Neural cell (in vitro differentiated cells): ENCODE results near the gene DAW1.

Source experiments
- MXI1 ChIP-seq: fragments of 450-650 bp; conservative IDR thresholded peaks from 2 replicates; pipeline ENCODE4 v1.6.1; 2014; ENCODE audit warnings: antibody characterized with exemption, mild to moderate bottlenecking; ENCODE audit not compliant: poor library complexity, severe bottlenecking
- POLR2AphosphoS5 ChIP-seq: IDR thresholded peaks from 2 replicates; pipeline ENCODE4 v1.6.1; 2012
- TF ChIP-seq, protein P1 (sequence below): fragments of 450-650 bp; IDR thresholded peaks from 2 replicates; pipeline ENCODE4 v1.5.1; 2014; ENCODE audit warnings: antibody characterized with exemption, mild to moderate bottlenecking, moderate library complexity; ENCODE audit not compliant: poor library complexity, severe bottlenecking

DNA sequence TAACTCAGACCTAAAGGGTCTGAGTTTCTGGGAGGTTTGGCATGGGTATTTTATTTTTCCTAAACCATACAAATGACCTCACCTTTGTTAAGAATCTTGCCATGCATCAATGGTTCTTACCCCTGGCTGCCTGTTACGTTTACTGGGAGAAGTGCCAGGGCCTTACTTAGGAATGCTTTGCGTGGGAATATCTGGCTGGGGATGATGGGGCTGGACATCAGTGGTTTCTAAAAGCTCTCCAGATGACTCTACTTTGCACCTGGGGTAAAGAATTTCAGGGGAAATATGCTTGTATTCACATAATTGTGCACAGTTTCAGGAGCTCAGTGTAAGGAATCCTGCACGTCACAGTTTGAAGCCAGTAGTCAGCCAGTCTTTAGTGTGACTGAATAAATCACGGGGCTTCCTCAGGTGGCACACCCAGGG is 18.2 kb upstream of the DAW1 start:
- TF ChIP-seq POLR2AphosphoS5 (no peak), MXI1 (no peak)
- TF ChIP-seq, protein P1, sequence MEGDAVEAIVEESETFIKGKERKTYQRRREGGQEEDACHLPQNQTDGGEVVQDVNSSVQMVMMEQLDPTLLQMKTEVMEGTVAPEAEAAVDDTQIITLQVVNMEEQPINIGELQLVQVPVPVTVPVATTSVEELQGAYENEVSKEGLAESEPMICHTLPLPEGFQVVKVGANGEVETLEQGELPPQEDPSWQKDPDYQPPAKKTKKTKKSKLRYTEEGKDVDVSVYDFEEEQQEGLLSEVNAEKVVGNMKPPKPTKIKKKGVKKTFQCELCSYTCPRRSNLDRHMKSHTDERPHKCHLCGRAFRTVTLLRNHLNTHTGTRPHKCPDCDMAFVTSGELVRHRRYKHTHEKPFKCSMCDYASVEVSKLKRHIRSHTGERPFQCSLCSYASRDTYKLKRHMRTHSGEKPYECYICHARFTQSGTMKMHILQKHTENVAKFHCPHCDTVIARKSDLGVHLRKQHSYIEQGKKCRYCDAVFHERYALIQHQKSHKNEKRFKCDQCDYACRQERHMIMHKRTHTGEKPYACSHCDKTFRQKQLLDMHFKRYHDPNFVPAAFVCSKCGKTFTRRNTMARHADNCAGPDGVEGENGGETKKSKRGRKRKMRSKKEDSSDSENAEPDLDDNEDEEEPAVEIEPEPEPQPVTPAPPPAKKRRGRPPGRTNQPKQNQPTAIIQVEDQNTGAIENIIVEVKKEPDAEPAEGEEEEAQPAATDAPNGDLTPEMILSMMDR: no peak
